Liver (tissue), 3 donors: ENCODE measurements around the gene GRIA1.

Experiments used
- TAF1 ChIP-seq: conservative IDR thresholded peaks from 2 replicates; pipeline ENCODE4 v1.6.1; 2016; ENCODE audit warnings: antibody characterized with exemption, mild to moderate bottlenecking
- TF ChIP-seq, protein P1 (sequence below): fragments of 150-350 bp; IDR thresholded peaks from 2 replicates; pipeline ENCODE4 v1.5.1; 2017; ENCODE audit warnings: improper control_type of control experiment, low read depth, low read length; ENCODE audit not compliant: missing input control
- donor health status: healthy.
- donor health status: healthy.

DNA sequence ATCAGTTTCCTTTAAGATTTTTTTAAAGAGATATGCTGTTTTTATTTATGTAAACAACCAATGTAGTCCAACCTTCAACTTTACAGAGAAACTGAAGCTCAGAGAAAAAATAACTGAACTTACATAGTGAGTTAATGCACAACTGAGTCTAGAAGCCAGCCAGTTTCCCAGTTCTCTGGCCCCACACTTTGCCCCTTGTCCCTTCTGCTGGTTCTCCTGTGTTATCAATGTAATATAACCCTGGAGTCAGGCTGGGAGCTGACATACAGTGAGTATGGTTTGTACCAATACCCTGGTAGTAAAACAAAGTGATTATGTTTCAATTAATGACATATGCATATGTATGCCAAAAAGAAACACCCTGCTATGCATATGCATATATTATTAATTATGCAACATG is 32.2 kb upstream of the GRIA1 start:
- TF ChIP-seq, protein P1, sequence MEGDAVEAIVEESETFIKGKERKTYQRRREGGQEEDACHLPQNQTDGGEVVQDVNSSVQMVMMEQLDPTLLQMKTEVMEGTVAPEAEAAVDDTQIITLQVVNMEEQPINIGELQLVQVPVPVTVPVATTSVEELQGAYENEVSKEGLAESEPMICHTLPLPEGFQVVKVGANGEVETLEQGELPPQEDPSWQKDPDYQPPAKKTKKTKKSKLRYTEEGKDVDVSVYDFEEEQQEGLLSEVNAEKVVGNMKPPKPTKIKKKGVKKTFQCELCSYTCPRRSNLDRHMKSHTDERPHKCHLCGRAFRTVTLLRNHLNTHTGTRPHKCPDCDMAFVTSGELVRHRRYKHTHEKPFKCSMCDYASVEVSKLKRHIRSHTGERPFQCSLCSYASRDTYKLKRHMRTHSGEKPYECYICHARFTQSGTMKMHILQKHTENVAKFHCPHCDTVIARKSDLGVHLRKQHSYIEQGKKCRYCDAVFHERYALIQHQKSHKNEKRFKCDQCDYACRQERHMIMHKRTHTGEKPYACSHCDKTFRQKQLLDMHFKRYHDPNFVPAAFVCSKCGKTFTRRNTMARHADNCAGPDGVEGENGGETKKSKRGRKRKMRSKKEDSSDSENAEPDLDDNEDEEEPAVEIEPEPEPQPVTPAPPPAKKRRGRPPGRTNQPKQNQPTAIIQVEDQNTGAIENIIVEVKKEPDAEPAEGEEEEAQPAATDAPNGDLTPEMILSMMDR: no peak
- no peak for TF ChIP-seq TAF1
